ENCODE measurements around the gene ATF6. TPM values are rescaled to one million over a fixed set of nuclear protein-coding genes. Genes with fewer than 3 reads are reported as not detected.

Gene ATF6
- total and polyA plus RNA-seq, 4 donors: 10.0 to 22.5 (median 13.4) TPM

DNA sequence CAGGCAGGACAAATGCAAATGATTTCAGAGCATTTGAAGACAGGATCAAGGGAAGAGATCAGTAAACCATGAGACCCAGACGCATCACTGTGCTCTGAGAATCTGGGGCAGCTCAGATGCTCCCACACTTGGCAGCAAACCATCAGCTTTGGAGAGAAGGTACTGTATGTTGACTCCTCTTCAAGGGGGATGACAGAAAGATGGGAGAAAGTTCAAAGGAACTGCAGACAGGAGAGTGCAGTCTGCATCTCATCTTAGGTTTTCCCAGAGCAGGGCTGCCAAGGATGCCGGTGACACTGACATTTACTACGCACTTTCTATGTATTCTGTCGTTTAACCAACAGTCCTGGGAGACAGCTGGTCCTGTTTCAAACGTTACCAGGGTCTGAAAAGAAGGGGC is 221.8 kb downstream of the ATF6 start (continued):
- TF ChIP-seq NR2F2 (IDR thresholded peaks at IDR 0.05) (no peak), RXRA (IDR thresholded peaks at IDR 0.05) (no peak), FOXA1 (IDR thresholded peaks at IDR 0.05) (no peak), TAF1 (conservative IDR thresholded peaks at IDR 0.05) (no peak), FOXA2 (IDR thresholded peaks at IDR 0.05) (no peak), HNF4G (IDR thresholded peaks at IDR 0.05) (no peak), SP1 (IDR thresholded peaks at IDR 0.05) (no peak)

DNA sequence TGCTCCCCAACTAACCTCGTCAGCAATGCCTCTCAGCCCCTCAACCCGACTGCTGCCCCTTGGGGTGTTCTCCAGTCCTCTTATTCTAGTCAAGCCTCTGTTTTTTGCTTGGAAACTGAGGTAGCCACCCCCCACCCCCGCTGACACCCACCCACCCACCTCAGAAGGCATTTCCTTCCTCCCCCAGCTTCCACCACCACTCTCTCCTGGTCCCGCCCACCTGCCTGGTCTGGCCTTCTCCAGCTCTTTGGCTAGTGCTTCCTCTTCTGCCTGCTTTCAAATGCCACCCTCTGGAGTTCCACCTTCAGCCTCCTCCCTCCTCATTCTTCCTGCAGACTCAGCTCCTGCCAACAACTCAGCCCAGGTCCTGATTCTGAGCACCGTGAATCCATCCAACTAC is 222.3 kb downstream of the ATF6 start:
- Histone ChIP-seq H3K9ac (ENCODE audit: low read depth in 1 of 2, low read length in 2 of 2) (no peak overlapping the region), H3K9me3 (ENCODE audit: control insufficient read depth in 4 of 4, low read length in 3 of 4) (peaks cover 0 to 8% (median 2%) of the 10 kb centered on the region in 4 donors), H3K27me3 (ENCODE audit: control insufficient read depth in 4 of 4, insufficient read depth in 4 of 4, low read length in 3 of 4) (no peaks in the 10 kb centered on the region), H3K4me3 (ENCODE audit: low read depth in 1 of 3, low read length in 3 of 3) (no peak overlapping the region), H3K27ac (ENCODE audit: low read depth in 1 of 2, low read length in 2 of 2) (no peak overlapping the region), H3K36me3 (ENCODE audit: control insufficient read depth in 4 of 4, insufficient read depth in 3 of 4, low read depth in 1 of 4, low read length in 3 of 4) (no peaks in the 10 kb centered on the region), H3K4me1 (ENCODE audit: control insufficient read depth in 4 of 4, insufficient read depth in 4 of 4, low read length in 3 of 4) (no peaks in the 10 kb centered on the region)
- TF ChIP-seq, protein P1, sequence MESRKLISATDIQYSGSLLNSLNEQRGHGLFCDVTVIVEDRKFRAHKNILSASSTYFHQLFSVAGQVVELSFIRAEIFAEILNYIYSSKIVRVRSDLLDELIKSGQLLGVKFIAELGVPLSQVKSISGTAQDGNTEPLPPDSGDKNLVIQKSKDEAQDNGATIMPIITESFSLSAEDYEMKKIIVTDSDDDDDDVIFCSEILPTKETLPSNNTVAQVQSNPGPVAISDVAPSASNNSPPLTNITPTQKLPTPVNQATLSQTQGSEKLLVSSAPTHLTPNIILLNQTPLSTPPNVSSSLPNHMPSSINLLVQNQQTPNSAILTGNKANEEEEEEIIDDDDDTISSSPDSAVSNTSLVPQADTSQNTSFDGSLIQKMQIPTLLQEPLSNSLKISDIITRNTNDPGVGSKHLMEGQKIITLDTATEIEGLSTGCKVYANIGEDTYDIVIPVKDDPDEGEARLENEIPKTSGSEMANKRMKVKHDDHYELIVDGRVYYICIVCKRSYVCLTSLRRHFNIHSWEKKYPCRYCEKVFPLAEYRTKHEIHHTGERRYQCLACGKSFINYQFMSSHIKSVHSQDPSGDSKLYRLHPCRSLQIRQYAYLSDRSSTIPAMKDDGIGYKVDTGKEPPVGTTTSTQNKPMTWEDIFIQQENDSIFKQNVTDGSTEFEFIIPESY (IDR thresholded peaks at IDR 0.05): no peak
- TF ChIP-seq, protein P2, sequence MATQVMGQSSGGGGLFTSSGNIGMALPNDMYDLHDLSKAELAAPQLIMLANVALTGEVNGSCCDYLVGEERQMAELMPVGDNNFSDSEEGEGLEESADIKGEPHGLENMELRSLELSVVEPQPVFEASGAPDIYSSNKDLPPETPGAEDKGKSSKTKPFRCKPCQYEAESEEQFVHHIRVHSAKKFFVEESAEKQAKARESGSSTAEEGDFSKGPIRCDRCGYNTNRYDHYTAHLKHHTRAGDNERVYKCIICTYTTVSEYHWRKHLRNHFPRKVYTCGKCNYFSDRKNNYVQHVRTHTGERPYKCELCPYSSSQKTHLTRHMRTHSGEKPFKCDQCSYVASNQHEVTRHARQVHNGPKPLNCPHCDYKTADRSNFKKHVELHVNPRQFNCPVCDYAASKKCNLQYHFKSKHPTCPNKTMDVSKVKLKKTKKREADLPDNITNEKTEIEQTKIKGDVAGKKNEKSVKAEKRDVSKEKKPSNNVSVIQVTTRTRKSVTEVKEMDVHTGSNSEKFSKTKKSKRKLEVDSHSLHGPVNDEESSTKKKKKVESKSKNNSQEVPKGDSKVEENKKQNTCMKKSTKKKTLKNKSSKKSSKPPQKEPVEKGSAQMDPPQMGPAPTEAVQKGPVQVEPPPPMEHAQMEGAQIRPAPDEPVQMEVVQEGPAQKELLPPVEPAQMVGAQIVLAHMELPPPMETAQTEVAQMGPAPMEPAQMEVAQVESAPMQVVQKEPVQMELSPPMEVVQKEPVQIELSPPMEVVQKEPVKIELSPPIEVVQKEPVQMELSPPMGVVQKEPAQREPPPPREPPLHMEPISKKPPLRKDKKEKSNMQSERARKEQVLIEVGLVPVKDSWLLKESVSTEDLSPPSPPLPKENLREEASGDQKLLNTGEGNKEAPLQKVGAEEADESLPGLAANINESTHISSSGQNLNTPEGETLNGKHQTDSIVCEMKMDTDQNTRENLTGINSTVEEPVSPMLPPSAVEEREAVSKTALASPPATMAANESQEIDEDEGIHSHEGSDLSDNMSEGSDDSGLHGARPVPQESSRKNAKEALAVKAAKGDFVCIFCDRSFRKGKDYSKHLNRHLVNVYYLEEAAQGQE (IDR thresholded peaks at IDR 0.05): no peak
- no peak for TF ChIP-seq RXRA (IDR thresholded peaks at IDR 0.05)
- no peak for TF ChIP-seq NR2F2 (IDR thresholded peaks at IDR 0.05)
- no peak for TF ChIP-seq FOXA2 (IDR thresholded peaks at IDR 0.05)
- TF ChIP-seq YY1 (IDR thresholded peaks at IDR 0.05): no peak
- TF ChIP-seq TAF1 (conservative IDR thresholded peaks at IDR 0.05): no peak
- TF ChIP-seq SP1 (IDR thresholded peaks at IDR 0.05): no peak
- TF ChIP-seq RAD21 (IDR thresholded peaks at IDR 0.05): no peak
- TF ChIP-seq GABPA (IDR thresholded peaks at IDR 0.05 in 1 of 2, conservative IDR thresholded peaks at IDR 0.05 in 1 of 2): no peak
- no peak for TF ChIP-seq JUND (IDR thresholded peaks at IDR 0.05)
- DNase-seq (ENCODE audit: low spot score): no peak
- WGBS: 74% methylated on average over 5 of the region's 5 CpGs

DNA sequence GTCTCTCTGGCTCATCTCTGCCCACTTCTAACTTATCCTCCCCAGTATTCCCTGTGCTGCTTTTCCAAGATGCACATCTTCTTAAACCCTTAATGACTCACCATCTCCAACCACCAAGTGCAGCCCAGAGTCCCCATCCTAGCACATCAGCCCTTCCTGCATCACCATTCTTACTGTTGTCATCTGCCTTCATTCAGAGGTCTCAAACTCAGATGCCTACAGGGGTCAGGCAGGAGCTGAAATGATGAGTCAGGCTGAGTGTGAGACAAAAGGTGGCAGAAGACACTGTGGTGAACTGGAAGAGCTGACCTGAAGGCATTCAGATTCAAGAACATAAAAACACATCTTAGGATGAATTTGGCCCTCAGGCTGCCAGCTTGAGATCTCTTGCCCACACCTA is 223.0 kb downstream of the ATF6 start:
- TF ChIP-seq FOXA1 (IDR thresholded peaks at IDR 0.05) (no peak), EGR1 (IDR thresholded peaks at IDR 0.05; ENCODE audit: low read depth in 2 of 2) (no peak), NR2F2 (IDR thresholded peaks at IDR 0.05) (no peak), HNF4G (IDR thresholded peaks at IDR 0.05) (no peak), JUND (IDR thresholded peaks at IDR 0.05) (no peak)
- TF ChIP-seq, protein P3, sequence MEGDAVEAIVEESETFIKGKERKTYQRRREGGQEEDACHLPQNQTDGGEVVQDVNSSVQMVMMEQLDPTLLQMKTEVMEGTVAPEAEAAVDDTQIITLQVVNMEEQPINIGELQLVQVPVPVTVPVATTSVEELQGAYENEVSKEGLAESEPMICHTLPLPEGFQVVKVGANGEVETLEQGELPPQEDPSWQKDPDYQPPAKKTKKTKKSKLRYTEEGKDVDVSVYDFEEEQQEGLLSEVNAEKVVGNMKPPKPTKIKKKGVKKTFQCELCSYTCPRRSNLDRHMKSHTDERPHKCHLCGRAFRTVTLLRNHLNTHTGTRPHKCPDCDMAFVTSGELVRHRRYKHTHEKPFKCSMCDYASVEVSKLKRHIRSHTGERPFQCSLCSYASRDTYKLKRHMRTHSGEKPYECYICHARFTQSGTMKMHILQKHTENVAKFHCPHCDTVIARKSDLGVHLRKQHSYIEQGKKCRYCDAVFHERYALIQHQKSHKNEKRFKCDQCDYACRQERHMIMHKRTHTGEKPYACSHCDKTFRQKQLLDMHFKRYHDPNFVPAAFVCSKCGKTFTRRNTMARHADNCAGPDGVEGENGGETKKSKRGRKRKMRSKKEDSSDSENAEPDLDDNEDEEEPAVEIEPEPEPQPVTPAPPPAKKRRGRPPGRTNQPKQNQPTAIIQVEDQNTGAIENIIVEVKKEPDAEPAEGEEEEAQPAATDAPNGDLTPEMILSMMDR (IDR thresholded peaks at IDR 0.05; ENCODE audit: low read depth, low read length, missing input control): no peak
- TF ChIP-seq, protein P1 (IDR thresholded peaks at IDR 0.05): no peak
- no peak overlapping the region for H3K27ac ChIP-seq (ENCODE audit: low read depth in 1 of 2, low read length in 2 of 2)
- no peaks in the 10 kb centered on the region for H3K27me3 ChIP-seq (ENCODE audit: control insufficient read depth in 4 of 4, insufficient read depth in 4 of 4, low read length in 3 of 4)
- H3K36me3 ChIP-seq (ENCODE audit: control insufficient read depth in 4 of 4, insufficient read depth in 3 of 4, low read depth in 1 of 4, low read length in 3 of 4): no peaks in the 10 kb centered on the region
- H3K4me3 ChIP-seq (ENCODE audit: low read depth in 1 of 3, low read length in 3 of 3): no peak overlapping the region
- H3K4me1 ChIP-seq (ENCODE audit: control insufficient read depth in 4 of 4, insufficient read depth in 4 of 4, low read length in 3 of 4): no peaks in the 10 kb centered on the region
- no peak overlapping the region for H3K9ac ChIP-seq (ENCODE audit: low read depth in 1 of 2, low read length in 2 of 2)
- H3K9me3 ChIP-seq (ENCODE audit: control insufficient read depth in 4 of 4, low read length in 3 of 4): peaks cover 0 to 8% (median 2%) of the 10 kb centered on the region in 4 donors
- DNase-seq (ENCODE audit: low spot score): no peak

Measured in liver (tissue), 9 donors.